Skeletal muscle tissue (tissue), 5 donors: ENCODE data around the gene MRPS34. TPM values are rescaled to one million over a fixed set of nuclear protein-coding genes. Genes with fewer than 3 reads are reported as not detected.

Source experiments
- H3K27ac ChIP-seq: one replicate; pipeline ENCODE4 v1.7.0; 2013; ENCODE audit warnings: mild to moderate bottlenecking, low read depth, low read length, inconsistent platforms
- H3K27me3 ChIP-seq, 3 donors: one replicate each; pipeline ENCODE4 v1.7.0; 2013; ENCODE audit warnings: low read length in 3 of 3; ENCODE audit not compliant: control insufficient read depth in 3 of 3, insufficient read depth in 3 of 3
- H3K36me3 ChIP-seq, 3 donors: one replicate each; pipeline ENCODE4 v1.7.0; 2013; ENCODE audit warnings: low read length in 3 of 3; ENCODE audit not compliant: control insufficient read depth in 3 of 3, insufficient read depth in 3 of 3
- H3K4me1 ChIP-seq, 3 donors: one replicate each; pipeline ENCODE4 v1.7.0; 2013; ENCODE audit warnings: low read length in 3 of 3, mild to moderate bottlenecking in 3 of 3; ENCODE audit not compliant: control insufficient read depth in 3 of 3, insufficient read depth in 3 of 3
- H3K4me3 ChIP-seq, 3 donors: one replicate each; pipeline ENCODE4 v1.7.0; 2013; ENCODE audit warnings: low read length in 3 of 3
- H3K9ac ChIP-seq, 3 donors: one replicate each; pipeline ENCODE4 v1.7.0; 2013; ENCODE audit warnings: low read length in 3 of 3, mild to moderate bottlenecking in 3 of 3, moderate library complexity in 2 of 3, low read depth in 1 of 3
- H3K9me3 ChIP-seq, 3 donors: one replicate each; pipeline ENCODE4 v1.7.0; 2013; ENCODE audit warnings: low read length in 3 of 3; ENCODE audit not compliant: control insufficient read depth in 3 of 3
- small RNA-seq: library from RNA; depleted of rRNA; stranded (forward); fragments of <200 nt; gene quantifications from one replicate; pipeline ENCODE3, GENCODE V24; 2014
- total RNA-seq: library from RNA; depleted of rRNA; stranded (reverse); fragments of >200 nt; gene quantifications from one replicate; pipeline ENCODE4 v1.2.3, GENCODE V29; 2014
- donor health status: Osteomylitis.

The MRPS34 gene
- total RNA-seq, 1 donor from 2014 or later: 17.7 TPM

DNA sequence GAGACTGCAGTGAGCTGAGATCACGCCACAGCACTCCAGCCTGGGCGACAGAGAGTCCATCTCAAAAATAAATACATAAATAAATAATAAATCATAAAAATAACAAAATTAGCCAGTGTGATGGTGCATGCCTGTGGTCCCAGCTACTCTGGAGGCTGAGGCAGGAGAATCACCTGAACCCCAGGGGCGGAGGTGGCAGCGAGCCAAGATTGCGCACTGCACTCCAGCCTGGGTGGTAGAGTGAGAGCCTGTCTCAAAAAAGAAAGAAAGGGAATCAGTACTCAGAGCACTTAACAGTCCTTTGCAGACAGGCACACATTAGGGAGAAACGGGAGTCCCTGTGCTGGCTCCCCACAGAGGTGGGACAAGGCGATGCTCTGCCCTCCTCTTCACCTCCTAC is 41.9 kb downstream of the MRPS34 start:
- peaks cover 52 to 63% (median 56%) of the 10 kb centered on the region in 3 donors for H3K36me3 ChIP-seq
- no peak overlapping the region for H3K27ac ChIP-seq

DNA sequence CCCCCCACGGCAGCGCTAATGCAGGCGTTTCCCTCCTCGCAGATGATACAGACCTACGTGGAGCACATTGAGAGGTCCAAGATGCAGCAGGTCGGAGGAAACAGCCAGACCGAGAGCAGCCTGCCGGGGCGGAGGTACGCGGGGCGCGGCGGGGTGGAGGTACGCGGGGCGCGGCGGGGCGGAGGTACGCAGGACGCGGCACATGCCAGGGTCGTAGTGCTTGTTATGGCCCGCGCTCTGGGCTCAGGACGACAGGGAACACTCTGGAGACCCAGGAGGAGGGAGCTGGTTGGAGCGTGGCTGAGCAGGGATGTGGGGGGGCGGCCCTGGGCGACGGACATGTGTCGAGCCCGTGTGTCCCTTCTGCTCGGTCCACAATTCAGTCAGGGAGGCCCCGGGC is 43.5 kb downstream of the MRPS34 start:
- Histone ChIP-seq H3K4me1 (peaks cover 0 to 6% (median 0%) of the 10 kb centered on the region in 3 donors), H3K4me3 (no peak overlapping the region), H3K27me3 (no peaks in the 10 kb centered on the region), H3K27ac (no peak overlapping the region), H3K9me3 (no peaks in the 10 kb centered on the region), H3K9ac (no peak overlapping the region), H3K36me3 (peaks cover 49 to 60% (median 55%) of the 10 kb centered on the region in 3 donors)

More for the DNA sequence above, 41.9 kb downstream of the MRPS34 start:
- Histone ChIP-seq H3K27me3 (no peaks in the 10 kb centered on the region), H3K4me3 (no peak overlapping the region), H3K9me3 (no peaks in the 10 kb centered on the region), H3K9ac (peak overlapping the region in 1 of 3 donors; percentile 8), H3K4me1 (peaks cover 0 to 6% (median 0%) of the 10 kb centered on the region in 3 donors)

DNA sequence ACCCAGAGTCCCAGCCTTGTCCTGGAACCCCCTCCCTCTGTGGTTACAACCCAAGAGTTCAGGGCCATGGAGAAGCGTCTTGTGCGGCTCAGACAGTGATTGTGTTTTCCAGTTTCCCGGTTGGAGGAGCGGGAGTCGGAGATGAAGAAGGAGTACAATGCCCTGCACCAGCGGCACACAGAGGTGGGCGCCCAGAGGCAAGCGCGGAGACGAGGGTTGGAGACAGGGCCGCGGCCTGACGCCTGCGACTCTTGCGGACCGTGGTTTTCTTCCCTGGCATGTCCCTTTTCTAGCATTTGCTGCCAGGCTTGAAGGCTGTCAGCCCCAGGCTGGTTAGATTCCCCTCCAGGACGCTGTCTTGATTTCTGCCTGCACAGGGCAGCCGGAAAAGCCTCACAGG is 43.9 kb downstream of the MRPS34 start:
- H3K4me1 ChIP-seq: peaks cover 0 to 6% (median 0%) of the 10 kb centered on the region in 3 donors
- H3K9me3 ChIP-seq: no peaks in the 10 kb centered on the region
- H3K27me3 ChIP-seq: no peaks in the 10 kb centered on the region
- H3K27ac ChIP-seq: no peak overlapping the region
- H3K36me3 ChIP-seq: peaks cover 45 to 56% (median 52%) of the 10 kb centered on the region in 3 donors
- H3K9ac ChIP-seq: no peak overlapping the region
- H3K4me3 ChIP-seq: no peak overlapping the region

DNA sequence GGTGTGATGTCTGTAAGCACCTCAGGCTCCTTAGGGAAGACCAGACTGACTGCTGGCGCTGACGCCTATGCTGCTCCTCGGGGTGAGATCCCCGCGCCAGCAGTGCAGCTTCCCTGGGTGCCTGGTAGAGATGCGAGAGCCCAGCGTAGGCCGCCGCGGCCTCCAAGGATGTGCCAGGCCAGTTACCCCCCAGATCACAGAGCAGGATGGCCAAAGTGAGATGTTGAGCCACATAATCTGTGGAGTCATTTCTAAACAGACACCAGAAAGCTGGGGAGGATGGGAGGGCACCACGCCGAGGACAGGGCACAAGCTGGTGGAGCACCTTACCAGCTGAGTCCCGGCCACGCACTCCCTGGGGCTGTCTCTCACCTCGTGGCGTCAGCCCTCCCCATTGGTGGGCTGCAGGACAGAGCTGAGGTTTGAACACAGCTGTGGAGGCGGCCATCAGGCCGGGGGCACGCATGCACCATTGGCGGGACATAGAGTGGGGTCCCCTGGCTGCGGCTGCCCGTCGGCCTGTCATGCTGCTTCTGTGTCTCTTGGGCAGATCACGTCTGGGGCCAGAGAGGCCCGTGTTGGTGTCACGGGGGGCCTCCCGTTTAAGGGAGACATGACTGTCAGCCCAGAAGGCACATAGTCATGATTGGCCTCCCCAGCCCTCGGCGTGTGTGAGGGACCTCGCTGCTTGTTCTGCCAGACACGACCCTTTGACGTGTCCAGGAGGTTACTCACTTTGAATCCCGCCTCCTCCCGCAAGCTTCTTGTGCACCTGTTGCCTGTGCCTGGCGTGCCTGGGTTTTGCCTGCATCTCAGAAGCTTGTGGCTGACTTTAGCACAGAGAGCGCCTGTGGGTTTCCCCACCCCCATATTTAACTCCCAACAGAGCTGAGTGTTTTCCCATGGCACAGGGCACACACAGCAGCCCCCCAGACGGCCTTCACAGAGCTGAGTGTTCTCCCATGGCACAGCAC is 45.0 kb downstream of the MRPS34 start:
- Histone ChIP-seq H3K36me3 (peaks cover 35 to 46% (median 41%) of the 10 kb centered on the region in 3 donors), H3K27ac (no peak overlapping the region), H3K9ac (no peak overlapping the region), H3K27me3 (no peaks in the 10 kb centered on the region), H3K9me3 (no peaks in the 10 kb centered on the region), H3K4me3 (no peak overlapping the region), H3K4me1 (peaks cover 0 to 10% (median 0%) of the 10 kb centered on the region in 3 donors)

DNA sequence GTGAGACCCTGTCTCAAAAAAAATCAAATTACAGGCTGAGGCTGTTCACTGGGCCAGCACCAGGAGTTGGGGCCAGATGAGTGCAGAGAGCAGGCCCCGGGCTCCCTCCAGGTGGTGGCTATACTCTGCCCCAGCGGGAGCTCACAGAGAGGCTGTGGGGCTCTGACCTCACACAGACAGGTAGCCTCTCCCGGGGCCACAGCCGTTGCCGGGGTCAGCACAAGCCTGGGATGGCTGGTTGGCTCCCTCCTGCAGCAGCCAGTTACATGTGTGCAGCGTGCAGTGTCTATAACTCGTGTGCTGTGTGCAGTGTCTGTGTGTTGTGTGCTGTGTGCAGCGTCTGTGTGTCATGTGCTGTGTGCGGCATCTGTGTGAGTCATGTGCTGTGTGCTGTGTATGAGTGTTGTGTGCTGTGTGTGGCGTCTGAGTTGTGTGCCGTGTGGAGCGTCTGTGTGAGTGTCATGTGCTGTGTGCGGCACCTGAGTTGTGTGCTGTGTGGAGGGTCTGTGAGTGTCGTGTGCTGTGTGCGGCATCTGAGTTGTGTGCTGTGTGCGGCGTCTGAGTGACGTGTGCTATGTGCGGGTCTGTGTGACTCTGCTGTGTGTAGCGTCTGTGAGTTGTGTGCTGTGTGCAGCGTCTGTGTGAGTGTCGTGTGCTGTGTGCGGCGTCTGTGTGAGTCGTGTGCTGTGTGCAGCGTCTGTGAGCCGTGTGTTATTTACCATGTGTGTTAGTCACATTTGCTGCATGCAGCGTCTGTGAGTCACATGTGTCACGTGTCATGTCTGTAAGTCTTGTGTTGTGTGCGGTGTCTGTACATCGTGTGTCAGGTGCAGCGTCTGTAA is 46.1 kb downstream of the MRPS34 start:
- Histone ChIP-seq H3K4me3 (no peak overlapping the region), H3K4me1 (peaks cover 0 to 21% (median 2%) of the 10 kb centered on the region in 3 donors), H3K9ac (no peak overlapping the region), H3K9me3 (no peaks in the 10 kb centered on the region), H3K27me3 (no peaks in the 10 kb centered on the region), H3K27ac (no peak overlapping the region), H3K36me3 (peaks cover 28 to 39% (median 31%) of the 10 kb centered on the region in 3 donors)

DNA sequence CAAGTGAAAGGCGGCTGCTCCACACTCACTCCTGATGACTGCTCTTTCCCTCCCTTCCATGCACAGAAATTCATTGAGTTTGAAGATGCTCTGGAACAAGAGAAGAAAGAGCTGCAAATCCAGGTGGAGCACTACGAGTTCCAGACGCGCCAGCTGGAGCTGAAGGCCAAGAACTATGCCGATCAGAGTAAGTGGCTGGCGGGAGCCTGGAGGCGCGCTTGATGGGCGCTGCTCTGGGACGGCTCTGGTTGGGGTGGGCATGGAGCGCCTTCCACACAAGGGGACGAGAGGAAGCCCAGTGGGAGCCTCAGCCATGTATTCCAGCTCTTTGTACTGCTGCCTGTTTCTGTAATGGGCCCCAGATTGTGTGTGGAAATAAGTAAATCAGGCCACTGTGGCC is 48.4 kb downstream of the MRPS34 start:
- no peaks in the 10 kb centered on the region for H3K9me3 ChIP-seq
- H3K27ac ChIP-seq: no peak overlapping the region
- H3K36me3 ChIP-seq: peaks cover 29 to 35% (median 30%) of the 10 kb centered on the region in 3 donors
- H3K4me3 ChIP-seq: no peak overlapping the region
- H3K4me1 ChIP-seq: peaks cover 0 to 19% (median 2%) of the 10 kb centered on the region in 3 donors
- H3K27me3 ChIP-seq: no peaks in the 10 kb centered on the region
- no peak overlapping the region for H3K9ac ChIP-seq

DNA sequence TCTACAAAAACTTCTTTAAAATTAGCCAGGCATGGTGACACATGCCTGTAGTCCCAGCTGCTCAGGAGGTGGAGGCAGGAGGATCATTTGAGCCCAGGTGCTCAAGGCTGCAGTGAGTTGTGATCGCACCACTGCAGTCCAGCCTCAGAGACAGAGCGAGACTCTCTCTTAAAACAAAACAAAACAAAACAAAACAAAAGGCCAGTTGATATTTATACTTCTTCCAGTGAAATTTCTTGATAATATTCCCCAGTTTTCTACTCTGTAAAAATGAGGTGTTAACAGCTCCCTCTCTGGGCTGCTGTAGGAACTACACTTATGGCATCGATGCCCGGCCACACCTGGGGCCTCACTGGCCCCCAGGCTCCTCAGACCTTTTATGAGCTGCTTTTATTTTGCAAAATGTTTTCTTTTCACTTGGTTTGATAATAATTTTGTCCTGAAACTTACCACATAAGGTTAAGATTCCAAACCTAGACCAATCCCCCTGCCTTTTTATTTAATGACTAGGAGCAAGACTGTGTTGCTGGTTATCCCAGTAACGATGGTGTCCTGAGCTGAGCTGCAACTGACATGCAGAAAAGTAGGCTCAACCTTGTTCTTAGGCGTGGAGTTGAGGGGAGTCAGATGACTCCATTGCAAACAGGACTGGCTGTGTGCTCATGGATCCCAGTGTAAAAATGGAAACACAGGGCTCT is 49.3 kb downstream of the MRPS34 start:
- no peaks in the 10 kb centered on the region for H3K9me3 ChIP-seq
- H3K4me3 ChIP-seq: no peak overlapping the region
- no peak overlapping the region for H3K9ac ChIP-seq
- H3K27me3 ChIP-seq: no peaks in the 10 kb centered on the region
- peaks cover 0 to 22% (median 6%) of the 10 kb centered on the region in 3 donors for H3K4me1 ChIP-seq
- peaks cover 23 to 27% (median 25%) of the 10 kb centered on the region in 3 donors for H3K36me3 ChIP-seq
- no peak overlapping the region for H3K27ac ChIP-seq

Small RNAs within 50 kb of the gene (small RNA-seq; reads per million reads assigned to genes)
- gene MIR3177: 0.14 reads per million

Other genes starting within 250 kb of the MRPS34 start
- 8.9 TPM for gene TMEM204, start 239.5 kb downstream of the MRPS34 start, total RNA-seq
- gene IFT140, start 161.1 kb downstream of the MRPS34 start, total RNA-seq: 17.2 TPM
- 5.2 TPM for gene CRAMP1, start 160.8 kb downstream of the MRPS34 start, total RNA-seq
- 22.4 TPM for gene JPT2, start 94.9 kb downstream of the MRPS34 start, total RNA-seq
- gene MAPK8IP3, start 66.9 kb downstream of the MRPS34 start, total RNA-seq: 28.7 TPM
- gene NME3, start 1.6 kb downstream of the MRPS34 start, total RNA-seq: 20.4 TPM
- 5.2 TPM for gene EME2, start 324 bp downstream of the MRPS34 start, total RNA-seq
- 27.7 TPM for gene SPSB3, start 9.4 kb upstream of the MRPS34 start, total RNA-seq
- gene NUBP2, start 9.8 kb upstream of the MRPS34 start, total RNA-seq: 40.7 TPM
- gene IGFALS, start 20.6 kb upstream of the MRPS34 start, total RNA-seq: not detected
- gene HAGH, start 53.7 kb upstream of the MRPS34 start, total RNA-seq: 42.3 TPM
- gene FAHD1, start 54.1 kb upstream of the MRPS34 start, total RNA-seq: 23.0 TPM
- under 0.01 TPM for gene MEIOB, start 99.0 kb upstream of the MRPS34 start, total RNA-seq
- gene HS3ST6, start 145.3 kb upstream of the MRPS34 start, total RNA-seq: not detected
- 13.6 TPM for gene MSRB1, start 170.1 kb upstream of the MRPS34 start, total RNA-seq
- gene RPL3L, start 181.6 kb upstream of the MRPS34 start, total RNA-seq: 84.5 TPM
- gene NDUFB10, start 186.4 kb upstream of the MRPS34 start, total RNA-seq: 130 TPM
- 3,178 TPM for gene RPS2, start 191.7 kb upstream of the MRPS34 start, total RNA-seq
- not detected for gene RNF151, start 193.7 kb upstream of the MRPS34 start, total RNA-seq
- 18.8 TPM for gene TBL3, start 198.9 kb upstream of the MRPS34 start, total RNA-seq
- 1.6 TPM for gene NOXO1, start 208.3 kb upstream of the MRPS34 start, total RNA-seq
- gene GFER, start 211.1 kb upstream of the MRPS34 start, total RNA-seq: 4.7 TPM
- 0.52 TPM for gene SYNGR3, start 216.8 kb upstream of the MRPS34 start, total RNA-seq
- gene ZNF598, start 236.7 kb upstream of the MRPS34 start, total RNA-seq: 4.7 TPM
- gene NPW, start 246.7 kb upstream of the MRPS34 start, total RNA-seq: not detected